ENCODE data around the gene TOGARAM2. TPM values are rescaled to one million over a fixed set of nuclear protein-coding genes. Genes with fewer than 3 reads are reported as not detected.

TOGARAM2 gene
- total and polyA plus RNA-seq, 2 of the 8 experiments (the other 6 are each of a cell fraction or from before 2014, with no cell fraction given): 0.42 to 1.4 TPM

- TF ChIP-seq RAD21 (IDR thresholded peaks at IDR 0.05 in 1 of 2, conservative IDR thresholded peaks at IDR 0.05 in 1 of 2; ENCODE audit: low read depth in 2 of 2, low read length in 2 of 2): no peak
- no peak for TF ChIP-seq HDAC2 (IDR thresholded peaks at IDR 0.05; ENCODE audit: borderline replicate concordance in 1 of 2, low read depth in 2 of 2, low read length in 2 of 2)
- no peak for TF ChIP-seq CREB1 (IDR thresholded peaks at IDR 0.05)
- no peak for TF ChIP-seq NRF1 (IDR thresholded peaks at IDR 0.05; ENCODE audit: low read depth, low read length)
- no peak for TF ChIP-seq PHF8 (conservative IDR thresholded peaks at IDR 0.05; ENCODE audit: low read depth, low read length)
- no peak for TF ChIP-seq CBX8 (IDR thresholded peaks at IDR 0.05; ENCODE audit: borderline replicate concordance, low read depth, low read length)
- no peak for TF ChIP-seq KDM1A (IDR thresholded peaks at IDR 0.05; ENCODE audit: borderline replicate concordance, low read length)
- no peak for TF ChIP-seq SUZ12 (IDR thresholded peaks at IDR 0.05; ENCODE audit: low read length)
- TF ChIP-seq USF2 (IDR thresholded peaks at IDR 0.05; ENCODE audit: low read length): no peak
Measured at GRCh38 chr2:28951910-28952835, 28.9 kb upstream of the TOGARAM2 start (continued).

Measured in H1 (cell line).